Pancreas (tissue), 10 donors: Measurements from ENCODE around the gene SPAG9. TPM values are rescaled to one million over a fixed set of nuclear protein-coding genes. Genes with fewer than 3 reads are reported as not detected.

Experiments
- ATAC-seq, 4 donors: fragments of 200-7000 bp; cut with Tn5 transposase; one replicate each; pipeline versions ENCODE4 v1.8.0 to v1.9.1; 2020; ENCODE audit warnings: mild to moderate bottlenecking in 4 of 4, moderate library complexity in 4 of 4
- DNase-seq, 6 donors: peaks; one replicate each; pipeline ENCODE4 v3.0.0-alpha.2; 2020
- FAIRE-seq: peaks from 2 replicates; lab custom pipeline; 2012; peaks lifted over from hg19 to GRCh38; lab: Jason Lieb, UNC
- H3K27ac ChIP-seq, 4 donors: fragments of 200-600 bp; sonication (generic); 1 replicate in 3 of 4; 2 replicates in 1 of 4; pipeline versions ENCODE4 v1.5.0 to v1.8.0; 2020
- H3K27me3 ChIP-seq, 4 donors: fragments of 200-600 bp; one replicate each; pipeline ENCODE4 v1.8.0; 2021
- H3K36me3 ChIP-seq, 3 donors: fragments of 200-600 bp; sonication (generic) in 1 of 3; one replicate each; pipeline versions ENCODE4 v1.5.0 to v1.8.0; 2020 to 2021
- H3K4me1 ChIP-seq, 3 donors: fragments of 200-600 bp; one replicate each; pipeline ENCODE4 v1.8.0; 2021
- H3K4me3 ChIP-seq, 4 donors: fragments of 200-600 bp; sonication (generic) in 2 of 4; one replicate each; pipeline versions ENCODE4 v1.5.0 to v1.8.0; 2020 to 2021
- H3K9me3 ChIP-seq, 4 donors: fragments of 200-600 bp; one replicate each; pipeline ENCODE4 v1.8.0; 2021
- WGBS, 2 donors: extraction: QIAGEN DNeasy Blood & Tissue Kit; methylation state at CpG; one replicate each; pipeline ENCODE4 v1.1.7; 2013; 5-methylcytosine and 5-hydroxymethylcytosine counted together
- intact Hi-C, 3 donors: fragments of 100-400 bp; cut with DNase I; formaldehyde crosslinking; loops; one replicate each; pipeline versions ENCODE4 v1.11.1 to v1.14.2; 2022
- polyA plus RNA-seq, 2 donors: library from polyadenylated mRNA; stranded (reverse); fragments of 200-250 nt; gene quantifications; one replicate each; pipeline ENCODE4 v1.2.3, GENCODE V29; 2013
- total RNA-seq, 6 donors: library from RNA; stranded (reverse); fragmentation: NEBNext Ultra II Directional in 4 of 6; extraction: Animal tissue kit (Norgen Biotek cat#: 25700) in 4 of 6; gene quantifications; one replicate each; pipeline versions ENCODE4 v1.2.1 to v1.2.4, GENCODE V29; 2021 to 2023
- TF ChIP-seq, protein P1 (sequence below), 4 donors: fragments of 200-600 bp; sonication (generic) in 3 of 4; IDR thresholded peaks; one replicate each; pipeline versions ENCODE4 v1.5.0 to v1.8.0; 2021; ENCODE audit warnings: antibody characterized with exemption in 4 of 4
- donor health status: healthy with polysubstance abuse.
- donor health status: DM: no; HTN: no; CAD: no; lungs with moderate emphysema.
- donor health status: DM: no; HTN: no; CAD: no.
- donor health status: control.
- donor health status: control.
- donor health status: Bipolar disorder and iron deficiency.
- donor health status: DM: yes; HTN: yes; CAD: no.
- donor health status: DM: no; HTN: no; CAD: no.
- donor health status: DM: no; HTN: no; CAD: no.
- donor health status: DM: yes; HTN: yes; CAD: no.

SPAG9 gene
- total and polyA plus RNA-seq, 8 donors, result 18.7 to 56.1 (median 39.7) TPM

GRCh38 chr17:50979524-50979927, 141.1 kb downstream of the SPAG9 start:
- Histone ChIP-seq H3K27me3 (no peaks in the 10 kb centered on the region), H3K4me1 (no peaks in the 10 kb centered on the region), H3K4me3 (no peak overlapping the region), H3K27ac (no peak overlapping the region), H3K36me3 (peaks cover 0 to 55% (median 7%) of the 10 kb centered on the region in 3 donors), H3K9me3 (no peaks in the 10 kb centered on the region)
- ATAC-seq (no peak), FAIRE-seq (no peak), DNase-seq (no peak)
- WGBS, 2 donors, result 75 to 79% methylated on average over 10 of the region's 10 CpGs
- intact Hi-C loops, result no loop called here
- TF ChIP-seq, protein P1, sequence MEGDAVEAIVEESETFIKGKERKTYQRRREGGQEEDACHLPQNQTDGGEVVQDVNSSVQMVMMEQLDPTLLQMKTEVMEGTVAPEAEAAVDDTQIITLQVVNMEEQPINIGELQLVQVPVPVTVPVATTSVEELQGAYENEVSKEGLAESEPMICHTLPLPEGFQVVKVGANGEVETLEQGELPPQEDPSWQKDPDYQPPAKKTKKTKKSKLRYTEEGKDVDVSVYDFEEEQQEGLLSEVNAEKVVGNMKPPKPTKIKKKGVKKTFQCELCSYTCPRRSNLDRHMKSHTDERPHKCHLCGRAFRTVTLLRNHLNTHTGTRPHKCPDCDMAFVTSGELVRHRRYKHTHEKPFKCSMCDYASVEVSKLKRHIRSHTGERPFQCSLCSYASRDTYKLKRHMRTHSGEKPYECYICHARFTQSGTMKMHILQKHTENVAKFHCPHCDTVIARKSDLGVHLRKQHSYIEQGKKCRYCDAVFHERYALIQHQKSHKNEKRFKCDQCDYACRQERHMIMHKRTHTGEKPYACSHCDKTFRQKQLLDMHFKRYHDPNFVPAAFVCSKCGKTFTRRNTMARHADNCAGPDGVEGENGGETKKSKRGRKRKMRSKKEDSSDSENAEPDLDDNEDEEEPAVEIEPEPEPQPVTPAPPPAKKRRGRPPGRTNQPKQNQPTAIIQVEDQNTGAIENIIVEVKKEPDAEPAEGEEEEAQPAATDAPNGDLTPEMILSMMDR (IDR thresholded peaks at IDR 0.05), result no peak

DNA sequence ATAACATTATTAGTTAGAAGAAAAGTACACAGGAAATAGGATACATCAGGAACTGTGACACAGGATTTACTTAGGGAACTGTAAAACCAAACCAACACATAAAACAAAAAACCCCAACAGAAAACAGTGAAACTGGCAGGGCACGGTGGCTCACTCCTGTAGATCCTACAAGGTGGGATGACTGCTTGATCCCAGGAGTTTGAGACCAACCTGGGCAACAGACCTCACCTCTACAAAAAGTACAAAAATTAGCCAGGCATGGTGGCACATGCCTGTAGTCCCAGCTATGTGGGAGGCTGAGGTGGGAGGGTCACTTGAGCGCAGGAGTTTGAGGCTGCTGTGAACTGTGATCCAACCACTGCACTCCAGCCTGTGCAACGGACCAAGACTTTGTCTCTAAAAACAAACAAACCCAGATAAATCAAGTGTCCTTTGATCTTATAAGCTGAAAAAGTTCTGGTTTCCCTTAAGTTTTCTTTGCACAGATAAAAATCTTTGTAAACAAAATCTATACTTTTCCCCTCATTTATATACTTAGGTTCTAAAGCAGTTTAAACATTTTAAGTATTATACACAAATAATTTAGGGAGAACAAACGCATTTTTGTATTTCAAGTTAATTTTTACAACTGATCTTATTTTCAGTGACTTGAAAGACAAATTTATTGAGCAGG, 143.0 kb downstream of the SPAG9 start:
- no peak for FAIRE-seq
- intact Hi-C loops, result no loop called here
- no peaks in the 10 kb centered on the region for H3K4me1 ChIP-seq
- TF ChIP-seq, protein P1 (IDR thresholded peaks at IDR 0.05), result no peak
- no peak for DNase-seq
- H3K9me3 ChIP-seq, result no peaks in the 10 kb centered on the region
- H3K36me3 ChIP-seq, result peaks cover 0 to 70% (median 9%) of the 10 kb centered on the region in 3 donors
- no peak overlapping the region for H3K4me3 ChIP-seq
- no peak for ATAC-seq
- no peaks in the 10 kb centered on the region for H3K27me3 ChIP-seq
- 72 to 78% methylated on average over 4 of the region's 4 CpGs for WGBS, 2 donors
- H3K27ac ChIP-seq, result no peak overlapping the region

DNA sequence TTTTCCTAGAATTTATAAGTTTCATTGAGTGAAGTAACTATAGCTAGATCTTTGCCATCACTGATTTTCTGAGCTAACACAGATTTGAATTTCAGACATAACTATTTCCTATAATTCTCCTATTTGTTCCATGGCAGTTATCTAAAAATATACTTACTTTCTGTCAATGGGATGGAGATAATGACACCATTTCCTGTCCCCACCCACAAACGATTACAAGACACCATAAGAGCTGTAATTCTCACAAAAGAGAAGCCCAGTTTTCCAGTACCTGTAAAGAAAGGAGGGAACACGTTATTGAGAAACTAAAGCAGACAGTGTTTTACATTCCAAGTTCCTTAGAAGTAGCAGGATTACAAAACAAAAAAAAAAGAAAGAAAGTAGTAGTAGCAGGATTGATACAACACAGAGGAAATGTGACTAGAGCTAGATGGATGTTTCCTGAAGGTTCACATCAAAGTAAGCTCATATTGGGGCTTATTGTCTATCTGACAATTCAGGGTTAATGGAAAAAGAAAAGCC, 143.7 kb downstream of the SPAG9 start:
- 40 to 47% methylated on average over 2 of the region's 2 CpGs for WGBS, 2 donors
- no peak for ATAC-seq
- H3K4me1 ChIP-seq, result no peaks in the 10 kb centered on the region
- no peak for DNase-seq
- FAIRE-seq, result no peak
- no peak overlapping the region for H3K4me3 ChIP-seq
- H3K27me3 ChIP-seq, result no peaks in the 10 kb centered on the region
- intact Hi-C loops, result no loop called here
- TF ChIP-seq, protein P1 (IDR thresholded peaks at IDR 0.05), result no peak
- no peak overlapping the region for H3K27ac ChIP-seq
- peaks cover 0 to 70% (median 9%) of the 10 kb centered on the region in 3 donors for H3K36me3 ChIP-seq
- no peaks in the 10 kb centered on the region for H3K9me3 ChIP-seq

DNA sequence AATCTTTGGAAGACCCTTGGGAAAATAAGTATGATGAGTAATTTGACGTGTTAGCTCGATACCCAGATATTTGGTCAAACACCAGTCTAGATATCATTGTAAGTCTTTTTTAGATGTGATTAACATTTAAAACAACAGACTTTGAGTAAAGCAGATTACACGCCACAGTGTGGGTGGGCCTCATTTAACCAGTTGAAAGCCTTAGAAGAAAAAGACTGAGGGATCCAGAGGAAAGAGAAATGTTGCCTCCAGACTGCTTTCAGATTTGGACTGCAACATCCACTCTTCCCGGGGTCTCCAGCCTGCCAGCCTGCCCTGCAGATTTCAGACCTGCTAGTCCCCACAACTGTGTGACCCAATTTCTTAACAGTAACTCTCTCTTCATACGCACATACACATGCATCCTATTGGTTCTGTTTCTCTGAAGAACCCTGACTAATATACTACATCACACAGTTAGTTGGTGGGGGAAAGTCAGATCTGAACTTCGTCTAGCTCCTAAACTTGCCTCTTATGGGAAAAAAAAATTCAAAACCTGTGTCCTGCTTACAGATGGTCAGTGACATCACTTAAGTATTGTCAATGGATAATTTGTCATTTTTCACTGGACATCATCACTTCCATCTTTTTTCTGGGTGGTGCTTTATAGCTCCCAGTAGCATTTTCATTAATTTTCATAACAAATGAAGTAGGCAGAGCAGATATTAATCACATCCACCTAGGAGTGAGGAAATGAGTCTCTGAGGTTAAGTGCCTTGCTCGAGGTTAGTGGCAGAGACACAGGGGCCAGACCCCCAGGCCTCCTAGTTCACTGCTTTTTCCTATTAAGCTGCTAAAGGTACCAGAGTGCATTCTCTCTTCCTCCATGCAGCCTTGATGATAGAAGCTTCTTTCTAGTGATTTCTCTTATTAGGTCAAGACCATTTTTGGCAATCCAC, 146.8 kb downstream of the SPAG9 start:
- no peak for FAIRE-seq
- no peak for ATAC-seq

More for the DNA sequence above, 146.8 kb downstream of the SPAG9 start:
- H3K4me1 ChIP-seq, result no peaks in the 10 kb centered on the region
- H3K4me3 ChIP-seq, result no peak overlapping the region
- TF ChIP-seq, protein P1 (IDR thresholded peaks at IDR 0.05), result no peak
- WGBS, 2 donors, result 79 to 80% methylated on average over 7 of the region's 7 CpGs
- H3K36me3 ChIP-seq, result peaks cover 0 to 60% (median 9%) of the 10 kb centered on the region in 3 donors
- H3K9me3 ChIP-seq, result no peaks in the 10 kb centered on the region
- no peak overlapping the region for H3K27ac ChIP-seq
- H3K27me3 ChIP-seq, result no peaks in the 10 kb centered on the region
- intact Hi-C loops, result no loop called here
- DNase-seq, result no peak
